NCI-H2196 (cell line): ENCODE data around the gene CKLF.

Experiments
- DNase-seq: peaks from one replicate; lab custom pipeline; 2025; ENCODE audit not compliant: unreplicated experiment; lab: John Stamatoyannopoulos, UW

CKLF gene

DNA sequence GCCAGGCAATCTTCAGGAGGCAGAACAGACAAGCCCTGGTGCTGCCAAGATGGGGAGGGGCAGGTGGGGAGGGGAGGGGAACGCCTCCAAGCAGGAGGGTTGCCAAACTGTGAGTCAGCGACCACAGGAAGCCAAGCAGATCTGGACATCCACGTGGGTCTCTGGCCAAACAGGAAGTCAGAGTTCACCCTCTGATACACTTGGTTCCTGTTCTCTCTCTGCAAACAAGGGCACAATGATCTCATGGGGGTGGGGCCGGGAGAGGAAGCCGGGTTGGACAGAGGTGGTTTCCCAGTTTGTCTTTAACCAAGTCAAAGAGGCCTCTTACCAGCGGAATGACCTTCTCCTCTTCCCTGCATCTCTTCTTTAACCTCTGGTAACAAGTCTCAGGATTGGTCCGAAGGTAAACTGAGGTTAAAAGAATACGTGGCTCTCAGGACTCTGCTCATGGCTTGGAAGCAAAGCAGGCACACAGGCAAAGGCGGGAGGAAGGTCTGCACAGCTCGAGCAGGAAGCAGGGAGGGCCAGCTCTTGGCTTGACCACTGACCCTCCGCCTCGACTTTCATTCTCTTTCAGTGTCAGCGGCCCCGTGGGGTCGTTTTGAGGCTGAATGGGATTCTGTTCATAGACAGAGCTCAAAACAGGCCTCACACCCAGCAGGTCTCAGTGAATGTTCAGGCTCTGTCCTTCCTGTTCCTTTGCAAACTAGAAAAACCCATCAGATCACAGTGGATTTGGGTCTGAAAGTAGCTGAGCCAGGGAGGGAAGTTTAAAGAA lies 35.4 kb upstream of the CKLF start:
- peak; percentile 84 for DNase-seq

DNA sequence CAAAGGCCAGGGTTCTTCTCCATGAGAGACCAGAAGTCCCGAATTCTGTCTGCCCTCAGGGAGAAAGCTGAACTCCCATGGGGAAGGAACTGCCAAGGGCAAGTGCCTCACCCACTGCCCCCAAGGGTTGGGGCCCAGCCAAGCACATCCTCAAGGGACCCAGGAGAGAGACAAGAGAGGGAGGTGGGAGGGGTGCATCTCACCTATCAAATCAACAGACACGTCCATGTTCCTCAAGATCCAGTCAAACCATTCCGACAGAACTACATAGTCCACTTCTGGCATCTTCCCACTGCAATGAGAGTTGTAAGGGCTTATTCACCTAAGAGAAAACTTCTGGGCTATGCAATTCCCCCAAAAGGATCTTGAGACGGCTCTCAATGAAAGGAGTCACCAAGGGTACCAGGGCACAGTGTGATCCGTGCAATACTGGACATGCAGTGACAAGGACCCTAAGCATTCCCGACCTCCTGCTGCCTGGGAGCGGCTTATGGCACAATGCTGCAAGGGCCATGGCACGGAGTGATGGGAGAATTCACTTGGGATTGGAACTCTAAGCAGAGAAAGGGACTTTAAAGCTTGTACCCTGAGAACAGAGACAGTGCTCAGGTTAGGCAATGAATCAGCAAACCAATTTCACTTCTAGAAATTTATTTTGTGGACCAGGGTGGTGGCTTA lies 34.7 kb upstream of the CKLF start:
- DNase-seq = no peak

DNA sequence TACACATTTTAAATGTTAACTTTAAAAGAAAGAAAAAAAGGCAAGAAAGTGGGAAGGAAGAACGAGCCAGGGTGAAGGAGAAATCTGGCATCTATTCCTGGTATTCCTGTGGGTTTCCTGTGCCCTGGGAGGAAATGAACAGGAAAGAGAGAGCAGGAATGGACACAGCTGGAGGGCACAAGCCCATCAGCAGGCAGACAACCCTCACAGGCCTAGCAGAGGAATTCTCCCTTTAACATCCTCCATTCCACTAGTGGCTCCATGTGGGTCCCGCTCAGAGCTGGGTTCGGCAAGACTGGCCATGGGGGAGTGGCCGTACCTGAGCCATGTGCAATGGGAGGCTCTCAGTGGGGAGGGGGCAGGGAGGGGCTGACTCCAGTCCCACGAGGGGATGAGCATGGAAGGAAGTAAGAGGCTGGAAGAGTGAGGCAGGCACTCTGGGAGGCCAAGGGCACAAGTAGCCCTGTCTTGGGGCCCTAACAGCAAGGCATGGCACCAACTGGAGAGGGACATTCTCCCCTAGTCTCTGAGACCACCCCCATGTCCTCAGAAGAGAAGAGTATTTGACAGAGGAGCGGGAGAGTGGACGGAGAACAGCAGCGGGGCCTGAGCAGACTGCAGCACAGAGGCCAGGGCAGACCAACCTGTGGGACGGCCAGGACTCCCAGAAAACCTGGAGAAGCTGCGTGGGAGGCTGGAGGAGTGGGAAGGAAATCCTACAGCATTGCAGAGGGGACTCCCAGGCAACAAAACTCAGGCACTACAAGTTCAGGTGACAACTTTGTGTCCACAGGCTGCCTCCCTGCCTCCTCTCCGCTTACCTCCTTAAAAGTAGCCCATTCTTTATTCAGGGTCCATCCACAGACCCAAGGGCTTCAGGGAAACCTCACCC lies 32.6 kb upstream of the CKLF start:
- DNase-seq = no peak

DNA sequence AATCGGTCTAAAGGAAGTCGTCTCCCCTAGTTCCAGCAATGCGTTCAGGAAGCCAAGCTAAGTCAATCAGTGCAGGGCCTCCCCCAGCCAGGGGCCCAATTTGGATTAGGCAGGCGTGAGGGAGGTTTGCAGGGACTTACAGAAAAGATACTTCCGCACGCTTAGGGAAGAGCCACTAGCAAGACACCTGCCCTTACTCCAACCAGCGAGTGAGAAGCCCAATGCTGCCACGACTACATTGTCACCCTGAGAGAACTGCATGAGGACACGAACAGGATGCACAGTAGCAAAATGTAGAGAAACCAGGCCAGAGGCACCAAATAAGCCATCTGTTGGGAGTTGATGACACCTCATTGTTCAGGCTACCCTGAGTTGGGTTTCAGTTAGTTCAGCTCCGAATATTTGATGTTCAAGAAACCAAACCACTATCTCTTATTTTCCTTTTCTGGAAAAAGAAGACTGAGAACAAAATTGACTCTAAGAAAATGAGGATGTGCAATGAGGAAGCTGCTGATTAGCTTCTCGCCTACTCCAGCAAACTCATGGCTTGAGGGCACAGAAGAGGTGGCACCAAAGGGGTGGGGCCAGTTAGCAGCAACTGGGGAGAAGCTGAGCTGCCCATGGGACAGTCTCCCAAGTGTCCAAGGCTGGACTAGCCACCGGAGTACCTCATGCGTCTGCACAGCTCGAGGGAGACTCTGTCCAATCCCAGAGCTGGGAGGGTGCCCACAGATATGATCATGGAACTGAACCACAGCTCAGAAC lies 31.8 kb upstream of the CKLF start:
- DNase-seq = no peak

DNA sequence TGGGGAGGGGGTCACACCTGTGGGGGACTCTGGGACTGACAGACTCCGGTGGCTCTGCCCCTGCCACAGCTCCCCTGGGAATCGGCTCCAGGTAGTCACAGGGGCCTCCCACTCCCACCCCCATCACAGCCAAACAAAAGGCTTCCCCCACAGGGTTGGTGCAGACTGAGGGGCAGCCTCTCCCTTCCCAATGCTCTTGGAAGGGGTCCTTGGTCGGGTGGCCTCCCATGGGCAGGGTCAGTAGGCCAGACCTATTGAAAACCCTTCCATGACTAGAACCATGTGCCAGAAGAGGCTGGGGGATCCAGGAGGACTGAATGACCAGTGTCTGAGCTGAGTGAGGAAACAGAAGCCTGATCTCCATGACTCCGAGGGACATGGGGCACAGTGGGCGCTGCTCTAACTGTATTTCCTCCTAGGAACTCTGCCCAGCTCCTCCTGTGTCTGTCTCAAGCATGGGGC lies 31.1 kb upstream of the CKLF start:
- no peak for DNase-seq

DNA sequence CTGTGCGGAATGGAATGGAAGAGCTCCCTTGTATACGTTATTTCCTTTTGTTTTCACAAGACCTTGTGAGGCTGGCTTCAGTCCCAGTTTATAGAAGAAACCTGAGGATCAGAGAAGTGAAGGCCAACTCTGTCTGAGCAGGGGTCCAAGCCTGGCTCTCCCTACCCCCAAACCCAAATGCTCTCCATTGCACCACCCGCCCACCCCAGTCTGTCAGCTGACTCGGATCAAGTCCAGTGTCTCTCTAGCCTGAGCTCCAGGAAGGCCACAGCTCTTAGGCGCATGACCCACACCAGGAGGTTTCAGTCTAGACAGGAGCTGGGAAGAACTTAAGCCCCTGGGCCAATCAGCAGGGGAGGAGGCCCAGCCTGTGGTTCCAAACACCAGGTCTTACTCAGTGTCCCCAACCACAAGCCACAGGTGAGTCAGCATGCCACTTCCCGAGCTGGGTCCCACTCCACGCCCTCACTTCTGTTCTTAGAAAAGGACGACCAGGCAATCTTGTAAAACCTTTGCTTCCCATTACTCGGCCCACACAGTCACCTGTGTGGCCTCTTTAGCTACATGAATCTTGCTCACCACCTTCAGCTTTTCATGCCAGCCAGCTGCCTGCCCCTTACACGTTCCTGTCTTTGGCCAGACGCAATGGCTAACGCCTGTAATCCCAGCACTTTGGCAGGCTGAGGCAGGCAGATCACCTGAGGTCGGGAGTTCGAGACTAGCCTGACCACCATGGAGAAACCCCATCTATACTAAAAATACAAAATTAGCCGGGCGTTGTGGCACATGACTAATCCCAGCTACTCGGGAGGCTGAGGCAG lies 30.2 kb upstream of the CKLF start:
- no peak for DNase-seq

DNA sequence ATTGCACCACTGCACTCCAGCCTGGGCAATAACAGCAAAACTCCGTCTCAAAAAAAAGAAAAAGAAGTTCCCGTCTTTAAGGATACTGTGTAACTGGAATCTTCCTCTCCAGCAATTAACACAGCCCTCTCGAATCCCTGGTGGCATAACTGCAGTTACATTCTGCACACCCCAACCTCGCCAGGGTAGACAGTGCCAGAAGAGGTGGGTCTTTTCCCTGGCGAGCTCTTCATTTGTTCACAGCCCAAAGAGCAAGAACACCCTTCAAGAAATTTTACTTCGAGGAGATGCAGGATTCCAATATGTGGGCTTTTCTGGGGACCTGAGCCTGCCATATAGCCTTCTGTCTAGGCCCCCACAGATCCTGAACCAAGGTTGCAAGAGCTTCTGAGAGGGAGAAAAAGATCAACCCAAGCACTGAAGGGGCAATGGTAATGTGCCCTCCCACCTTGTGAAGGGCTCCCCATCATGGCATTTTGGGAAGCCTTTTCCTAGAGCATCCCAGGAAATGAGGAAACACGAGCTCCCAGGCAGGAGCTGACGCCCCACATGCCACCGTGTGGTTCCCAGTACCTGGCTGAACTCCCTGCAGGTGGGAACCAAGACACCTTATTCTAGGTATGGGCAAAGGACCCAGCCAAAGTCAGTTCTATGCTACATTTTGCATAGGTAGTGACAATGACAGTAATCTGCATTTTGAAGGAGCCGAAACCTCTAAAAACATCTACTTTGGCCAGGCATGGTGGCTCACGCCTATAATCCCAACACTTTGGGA lies 29.4 kb upstream of the CKLF start:
- no peak for DNase-seq

DNA sequence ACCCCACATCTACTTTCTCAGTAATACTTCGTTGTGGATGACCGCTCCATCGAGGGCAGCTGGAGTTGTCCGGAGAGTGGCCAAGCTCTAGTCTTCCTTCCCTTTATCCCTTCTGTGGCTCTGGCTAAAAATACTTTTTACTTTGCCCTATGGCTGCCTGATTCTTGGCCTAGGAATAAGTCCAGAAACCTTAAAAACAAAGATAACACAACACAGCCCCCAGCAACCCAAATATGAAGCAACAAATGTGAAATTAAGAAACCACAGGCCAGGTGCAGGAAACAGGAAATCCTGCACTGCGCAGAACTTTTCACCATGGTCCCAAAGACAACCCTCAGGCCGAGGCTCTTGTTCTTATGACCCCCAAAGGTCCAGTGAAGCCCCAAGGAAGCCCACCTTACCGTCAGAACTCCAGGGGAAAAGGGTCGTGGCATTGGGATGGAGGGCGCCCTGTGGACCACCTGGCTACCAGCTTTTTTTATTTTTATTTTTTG lies 28.5 kb upstream of the CKLF start:
- DNase-seq = no peak

DNA sequence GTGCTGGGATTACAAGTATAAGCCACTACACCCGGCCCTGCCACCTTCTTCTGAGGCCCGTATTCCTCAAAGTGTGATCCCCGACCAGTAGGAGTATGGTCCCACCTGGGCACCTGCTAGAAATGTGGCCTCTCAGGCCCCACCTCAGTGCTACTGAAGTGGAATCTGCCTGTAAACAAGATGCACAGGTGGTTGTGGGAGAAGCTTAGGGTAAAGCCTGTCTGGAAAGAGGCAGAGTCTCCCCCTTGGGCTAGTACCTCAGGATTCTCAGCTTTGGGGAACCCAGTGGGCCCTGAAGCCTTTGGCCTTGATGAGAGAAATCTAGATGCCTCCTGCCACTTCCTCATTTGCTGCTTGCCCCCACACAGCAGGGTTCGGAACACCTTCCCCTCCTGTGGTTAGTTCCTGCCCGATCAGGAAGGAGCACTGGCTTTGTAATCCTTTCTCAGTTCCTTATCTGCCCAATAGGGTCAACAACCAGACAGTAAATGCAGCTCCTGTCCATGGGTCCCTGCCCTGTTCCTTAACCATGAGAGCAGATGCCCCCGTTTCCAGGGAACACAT lies 27.7 kb upstream of the CKLF start:
- no peak for DNase-seq

DNA sequence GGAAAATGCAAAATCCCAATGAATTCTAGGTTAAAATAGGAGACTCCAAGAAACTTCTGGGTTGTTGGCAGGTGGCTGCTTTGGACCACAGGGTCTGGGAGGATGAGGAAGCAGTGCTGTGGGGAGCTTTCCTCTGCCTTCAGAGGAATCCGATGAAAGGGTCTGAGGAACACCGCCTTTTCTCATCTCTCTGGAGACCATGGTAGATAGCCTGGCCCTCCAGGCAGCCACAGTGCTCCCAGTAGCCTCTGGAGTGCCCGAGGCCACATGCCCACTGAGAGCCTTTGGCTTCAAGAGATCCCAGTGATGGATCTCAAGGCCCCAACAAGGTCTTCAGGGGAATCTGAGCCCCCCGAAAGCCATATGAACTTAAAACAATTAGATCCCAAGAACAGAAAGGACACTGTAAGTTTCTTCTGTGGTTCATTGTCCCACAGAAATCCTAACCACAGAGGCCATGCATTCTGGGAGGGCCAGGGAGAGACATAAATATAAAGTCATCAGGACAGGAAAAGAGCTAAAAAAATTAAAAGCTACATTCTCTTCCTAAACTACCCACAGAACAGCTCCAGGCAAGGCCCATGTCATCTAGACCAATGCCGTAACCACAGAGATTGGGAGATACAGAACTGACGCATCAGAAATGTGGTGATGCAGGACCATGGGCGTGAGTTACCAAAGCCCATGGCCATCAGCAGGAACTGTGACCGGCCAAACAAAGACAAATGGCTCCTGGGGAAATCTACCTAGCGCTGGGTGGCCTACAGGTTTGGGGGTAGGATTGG lies 26.8 kb upstream of the CKLF start:
- no peak for DNase-seq

DNA sequence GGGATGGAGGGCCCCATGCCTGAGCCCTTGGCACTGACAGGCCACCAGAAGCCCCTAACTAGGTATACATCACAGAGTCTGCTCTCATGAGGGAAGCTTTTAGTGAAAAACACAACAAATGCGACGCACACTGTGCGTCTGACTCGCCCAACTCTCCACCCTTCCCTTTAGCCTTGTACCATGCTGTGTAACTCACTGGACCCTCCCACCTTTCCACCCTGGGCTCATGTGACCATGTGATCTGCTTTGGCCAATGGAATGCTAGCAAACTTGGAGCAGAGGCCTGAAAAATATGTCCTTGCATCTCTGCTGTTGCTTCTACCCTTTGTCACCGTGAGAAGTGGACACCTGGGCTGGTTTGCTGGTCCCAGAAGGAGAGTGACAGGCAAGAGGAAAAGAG lies 24.1 kb upstream of the CKLF start:
- DNase-seq = no peak

DNA sequence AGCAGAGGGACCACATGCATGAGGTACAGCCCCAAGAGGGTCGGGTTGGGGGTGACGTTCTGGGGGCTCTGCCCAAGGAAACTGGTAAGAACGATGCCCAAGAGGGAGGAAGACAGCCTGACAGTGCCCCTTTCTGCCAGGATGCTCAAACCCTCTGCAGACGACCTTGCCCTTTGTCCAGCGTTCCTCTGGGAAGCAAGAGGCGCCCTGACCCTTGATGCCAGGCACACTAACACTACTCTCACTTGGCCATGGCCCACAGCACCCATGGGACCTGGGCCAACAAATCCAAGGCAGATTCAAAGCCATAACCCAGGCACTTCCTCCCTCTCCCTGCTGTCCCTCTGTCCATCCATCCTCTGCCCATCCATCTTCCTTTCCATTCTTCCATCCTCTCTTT lies 22.9 kb upstream of the CKLF start:
- DNase-seq = no peak

DNA sequence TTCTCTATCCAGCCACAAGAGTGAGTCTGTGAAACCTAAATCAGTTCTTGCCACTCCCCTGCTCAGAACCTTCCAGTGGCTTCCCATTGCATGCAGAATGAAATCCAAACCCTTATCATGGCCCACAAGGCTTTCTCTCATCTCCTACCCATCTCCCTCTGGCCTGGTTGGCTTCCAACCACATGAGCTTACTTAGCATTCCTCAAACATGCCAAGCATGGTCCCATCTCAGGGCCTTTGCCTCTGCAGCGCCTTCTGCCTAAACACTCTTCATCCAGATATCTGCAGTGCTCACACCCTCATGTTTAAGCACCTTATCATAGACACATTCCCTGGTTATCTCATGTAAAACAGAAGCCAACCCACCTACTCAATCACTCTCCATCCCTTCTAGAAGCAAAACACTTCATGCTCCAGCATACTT lies 18.0 kb upstream of the CKLF start:
- no peak for DNase-seq

DNA sequence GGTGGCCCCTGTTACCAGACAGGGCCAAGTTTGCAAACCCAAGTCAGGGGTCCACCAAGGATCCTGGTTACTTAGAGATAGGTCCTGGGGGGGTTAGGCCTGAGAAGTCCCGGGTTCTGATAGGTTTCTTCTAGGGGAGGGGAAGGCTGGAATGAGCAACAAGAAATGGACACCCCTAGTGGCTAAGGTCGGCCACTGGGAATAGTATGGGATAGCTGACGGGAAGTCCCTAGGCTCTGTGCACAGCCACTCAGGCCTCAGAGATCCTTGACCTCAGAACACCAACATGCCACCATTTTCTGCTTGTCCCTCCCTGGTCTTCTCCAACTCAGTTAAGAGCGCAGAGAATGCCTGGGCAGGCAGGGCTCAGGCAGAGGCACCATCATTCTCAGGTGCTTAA lies 15.9 kb upstream of the CKLF start:
- no peak for DNase-seq

DNA sequence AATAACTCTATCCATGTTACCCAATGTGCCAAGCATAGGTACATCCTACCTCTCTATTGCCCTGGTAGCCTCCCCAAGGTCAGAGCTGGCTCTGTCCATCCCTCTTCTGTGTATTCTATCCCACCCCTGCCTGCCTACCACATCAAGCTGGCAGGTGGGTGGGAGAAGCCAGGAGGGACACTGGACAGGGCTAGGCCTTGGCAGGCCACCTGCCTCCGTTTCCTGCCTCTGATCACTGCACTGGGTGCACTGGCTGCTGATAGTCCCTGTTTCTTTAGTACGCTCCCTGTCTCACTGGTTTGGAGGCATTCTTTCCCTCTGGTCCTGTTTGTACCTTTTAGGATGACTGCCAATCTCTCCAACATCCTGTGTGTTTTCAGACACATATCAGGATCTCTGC lies 15.1 kb upstream of the CKLF start:
- DNase-seq = no peak

DNA sequence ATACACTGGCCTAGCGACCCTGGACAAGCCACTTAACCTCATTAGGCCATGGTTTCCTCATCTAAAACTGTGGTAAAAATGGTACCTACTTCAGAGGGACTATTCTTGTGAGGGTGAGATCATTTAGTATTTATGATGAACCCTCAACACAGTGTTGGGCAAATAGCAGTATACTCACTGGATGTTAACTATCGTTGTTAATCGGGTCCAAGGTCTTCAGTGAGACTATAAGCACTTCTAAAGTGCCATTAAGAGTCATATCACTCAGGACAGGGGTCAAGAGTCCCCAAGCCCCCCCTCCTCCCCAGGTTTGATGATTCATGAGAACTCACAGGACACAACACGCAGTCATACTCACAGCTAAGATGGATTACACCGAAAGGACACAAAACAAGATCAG lies 13.5 kb upstream of the CKLF start:
- no peak for DNase-seq

DNA sequence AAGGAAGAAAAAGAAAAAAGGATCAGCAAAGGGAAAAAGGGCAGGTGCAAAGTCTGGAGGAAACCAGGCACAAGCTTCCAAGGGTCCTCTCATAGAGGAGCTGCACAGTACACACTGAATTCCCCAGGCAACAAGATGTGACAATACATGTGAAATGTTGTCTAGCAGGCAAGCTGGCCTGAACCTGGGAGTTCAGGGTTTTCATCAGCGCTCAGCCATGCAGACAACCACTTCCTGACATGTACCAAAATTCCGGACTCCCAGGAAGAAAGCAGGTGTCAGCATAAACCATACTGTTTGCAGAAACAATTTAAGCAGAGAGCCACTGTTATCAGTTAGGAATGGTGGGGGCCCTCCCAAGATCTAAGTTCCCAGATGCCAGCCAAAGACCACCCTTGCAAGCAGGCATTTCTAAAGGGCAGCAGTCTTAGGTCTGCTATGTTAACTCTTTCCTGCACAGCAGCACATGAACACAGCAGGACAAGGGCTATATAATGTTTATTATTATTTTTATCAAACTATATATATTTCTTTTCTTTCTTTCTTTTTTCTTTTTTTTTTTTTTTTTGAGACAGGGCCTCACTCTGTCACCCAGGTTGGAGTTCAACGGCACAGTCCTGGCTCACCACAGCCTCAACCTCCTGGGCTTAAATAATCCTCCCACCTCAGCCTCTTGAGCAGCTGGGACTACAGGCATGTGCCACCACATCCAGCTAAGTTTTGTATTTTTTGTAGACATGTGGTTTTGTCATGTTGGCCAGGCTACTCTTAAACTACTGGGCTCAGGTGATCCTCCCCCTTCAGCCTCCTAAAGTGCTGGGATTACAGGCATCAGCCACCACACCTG lies 12.5 kb upstream of the CKLF start:
- no peak for DNase-seq
